ENCODE results near the gene PARVA. TPM values are rescaled to one million over a fixed set of nuclear protein-coding genes. Genes with fewer than 3 reads are reported as not detected.

Gene PARVA
- total and polyA plus RNA-seq, 2 of the 4 experiments (the other 2 are of a cell fraction), result 65.2 to 80.2 TPM

DNA sequence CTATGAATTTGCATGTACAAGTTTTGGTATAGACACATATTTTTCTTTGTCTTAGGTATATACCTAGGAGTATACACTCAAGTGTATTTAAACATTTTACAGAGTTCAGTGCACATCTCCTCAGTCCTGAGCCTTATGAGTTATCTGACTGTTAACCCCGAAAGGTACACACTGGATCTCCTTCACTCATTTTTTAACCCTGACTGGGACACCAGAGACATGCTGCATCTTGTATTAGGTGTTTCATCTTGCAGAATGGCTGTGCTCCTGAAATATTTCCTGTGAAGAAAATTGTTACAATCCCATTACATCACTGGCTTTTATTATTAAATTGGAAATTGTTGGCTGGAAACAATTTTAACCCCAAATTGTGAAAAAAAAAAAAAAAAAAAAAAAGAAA, 15.3 kb downstream of the PARVA start:
- BruUV-seq (replicated peaks), result no TSS peak
- ChIA-PET CTCF (no interaction called here), POLR2A (ENCODE audit: unreplicated experiment) (no interaction called here)
- H3K18ac ChIP-seq (ENCODE audit: low read depth, low read length), result no peak overlapping the region
- no peak overlapping the region for H3K4me3 ChIP-seq (ENCODE audit: insufficient read depth, low read depth, low read length)
- peaks cover 39% of the 10 kb centered on the region for H3K9me1 ChIP-seq (ENCODE audit: insufficient read depth, low read length)
- H3K4me1 ChIP-seq (ENCODE audit: control insufficient read depth, insufficient read depth, low read length), result peaks cover 35% of the 10 kb centered on the region
- DNase-seq, result no peak
- no peak overlapping the region for H3K9ac ChIP-seq (ENCODE audit: low read depth, low read length)
- no peak overlapping the region for H4K5ac ChIP-seq (ENCODE audit: low read depth, low read length)
- H3K36me3 ChIP-seq (ENCODE audit: control insufficient read depth, insufficient read depth, low read length), result peaks cover 13% of the 10 kb centered on the region
- no peak overlapping the region for H2BK20ac ChIP-seq (ENCODE audit: low read depth, low read length)
- peaks cover 33 to 81% of the 10 kb centered on the region in 2 experiments for H3K79me1 ChIP-seq (ENCODE audit: low read depth in 1 of 2, low read length in 2 of 2)
- WGBS, 2 experiments (ENCODE audit: extremely low coverage in 2 of 2, insufficient read length in 1 of 2), result no CpG with 5 or more reads among the region's 1 CpG
- no peak overlapping the region for H3K56ac ChIP-seq (ENCODE audit: extremely low read depth, insufficient read depth, low read length)
- H2AK5ac ChIP-seq (ENCODE audit: low read depth, low read length), result no peak overlapping the region
- no peak overlapping the region for H4K8ac ChIP-seq (ENCODE audit: low read depth in 2 of 2, low read length in 2 of 2)
- H2BK120ac ChIP-seq (ENCODE audit: low read depth, low read length), result no peak overlapping the region
- no peak overlapping the region for H2AFZ ChIP-seq (replicated peaks; ENCODE audit: low read length, poor library complexity)
- no peak for ATAC-seq (ENCODE audit: low read depth)
- no peak overlapping the region for H3K14ac ChIP-seq (replicated peaks; ENCODE audit: low read depth, low read length)
- in situ Hi-C loops (cut with MboI; ENCODE audit: low sequenced_read_pairs) (no loop called here), dilution Hi-C loops (cut with HindIII; ENCODE audit: low sequenced_read_pairs, unreplicated experiment) (no loop called here), intact Hi-C loops (cut with micrococcal nuclease) (no loop called here)
- no peak overlapping the region for H3K27ac ChIP-seq (ENCODE audit: insufficient read depth, low read length)
- TF ChIP-seq CHD1 (IDR thresholded peaks at IDR 0.05; ENCODE audit: low read depth, low read length) (no peak), RCOR1 (IDR thresholded peaks at IDR 0.05; ENCODE audit: insufficient replicate concordance, low read length) (no peak), RAD21 (IDR thresholded peaks at IDR 0.05; ENCODE audit: low read length) (no peak), NFE2L2 (IDR thresholded peaks at IDR 0.05; ENCODE audit: low read depth, low read length) (no peak), CEBPB (IDR thresholded peaks at IDR 0.05; ENCODE audit: low read depth, low read length) (no peak), BHLHE40 (IDR thresholded peaks at IDR 0.05; ENCODE audit: low read depth, low read length) (no peak)
- TF ChIP-seq, protein P1, sequence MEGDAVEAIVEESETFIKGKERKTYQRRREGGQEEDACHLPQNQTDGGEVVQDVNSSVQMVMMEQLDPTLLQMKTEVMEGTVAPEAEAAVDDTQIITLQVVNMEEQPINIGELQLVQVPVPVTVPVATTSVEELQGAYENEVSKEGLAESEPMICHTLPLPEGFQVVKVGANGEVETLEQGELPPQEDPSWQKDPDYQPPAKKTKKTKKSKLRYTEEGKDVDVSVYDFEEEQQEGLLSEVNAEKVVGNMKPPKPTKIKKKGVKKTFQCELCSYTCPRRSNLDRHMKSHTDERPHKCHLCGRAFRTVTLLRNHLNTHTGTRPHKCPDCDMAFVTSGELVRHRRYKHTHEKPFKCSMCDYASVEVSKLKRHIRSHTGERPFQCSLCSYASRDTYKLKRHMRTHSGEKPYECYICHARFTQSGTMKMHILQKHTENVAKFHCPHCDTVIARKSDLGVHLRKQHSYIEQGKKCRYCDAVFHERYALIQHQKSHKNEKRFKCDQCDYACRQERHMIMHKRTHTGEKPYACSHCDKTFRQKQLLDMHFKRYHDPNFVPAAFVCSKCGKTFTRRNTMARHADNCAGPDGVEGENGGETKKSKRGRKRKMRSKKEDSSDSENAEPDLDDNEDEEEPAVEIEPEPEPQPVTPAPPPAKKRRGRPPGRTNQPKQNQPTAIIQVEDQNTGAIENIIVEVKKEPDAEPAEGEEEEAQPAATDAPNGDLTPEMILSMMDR (conservative IDR thresholded peaks at IDR 0.05; ENCODE audit: low read depth, low read length), result no peak
- no peaks in the 10 kb centered on the region for H3K27me3 ChIP-seq (ENCODE audit: control insufficient read depth, insufficient read depth, low read length)
- peaks cover 3% of the 10 kb centered on the region; the same call in 1 of the 2 replicates for H3K9me3 ChIP-seq (ENCODE audit: control insufficient read depth, insufficient read depth, low read length)
- H2BK5ac ChIP-seq (ENCODE audit: low read depth, low read length, poor library complexity, severe bottlenecking), result no peak overlapping the region
- no peak overlapping the region for H3K4me2 ChIP-seq (ENCODE audit: low read depth, low read length)
- H4K91ac ChIP-seq (ENCODE audit: insufficient read depth, low read depth, low read length), result no peak overlapping the region
- no peak overlapping the region for H3K4ac ChIP-seq (ENCODE audit: low read depth, low read length)
- no peak overlapping the region for H2BK15ac ChIP-seq (ENCODE audit: low read depth, low read length)
- no peak overlapping the region for H2AK9ac ChIP-seq (replicated peaks; ENCODE audit: low read depth, low read length, poor library complexity)
- H3K23ac ChIP-seq (ENCODE audit: low read depth, low read length), result no peak overlapping the region
- H4K20me1 ChIP-seq (ENCODE audit: insufficient read depth, low read length), result peaks cover 51% of the 10 kb centered on the region
